ENCODE measurements around the gene FOXP1. TPM values are rescaled to one million over a fixed set of nuclear protein-coding genes. Genes with fewer than 3 reads are reported as not detected.

FOXP1 gene
- total and polyA plus RNA-seq, 8 donors = 13.4 to 74.1 (median 44.1) TPM

GRCh38 chr3:71514621-71515020 is 68.9 kb downstream of the FOXP1 start:
- intact Hi-C loops (cut with DNase I) = no loop called here
- peak; percentile 5 for FAIRE-seq

GRCh38 chr3:71513515-71513914 is 70.0 kb downstream of the FOXP1 start:
- TF ChIP-seq CTCF (IDR thresholded peaks at IDR 0.05) = no peak
- ATAC-seq = no peak
- no peaks in the 10 kb centered on the region for H3K9me3 ChIP-seq
- H3K27ac ChIP-seq = no peak overlapping the region
- H3K36me3 ChIP-seq = no peaks in the 10 kb centered on the region
- no peak overlapping the region for H3K4me3 ChIP-seq
- DNase-seq = no peak
- H3K27me3 ChIP-seq = no peaks in the 10 kb centered on the region
- peaks cover 0 to 13% (median 9%) of the 10 kb centered on the region in 3 donors for H3K4me1 ChIP-seq
- intact Hi-C loops (cut with DNase I) = no loop called here
- WGBS, 2 donors = 96 to 98% methylated on average over 7 of the region's 7 CpGs
- no peak for FAIRE-seq

More at GRCh38 chr3:71514621-71515020, 68.9 kb downstream of the FOXP1 start:
- DNase-seq = no peak
- 96% methylated on average over 5 of the region's 5 CpGs for WGBS, 2 donors
- H3K27me3 ChIP-seq = no peaks in the 10 kb centered on the region
- peaks cover 0 to 13% (median 9%) of the 10 kb centered on the region in 3 donors for H3K4me1 ChIP-seq
- no peak overlapping the region for H3K27ac ChIP-seq
- no peaks in the 10 kb centered on the region for H3K9me3 ChIP-seq
- H3K4me3 ChIP-seq = no peak overlapping the region
- no peak for ATAC-seq
- no peaks in the 10 kb centered on the region for H3K36me3 ChIP-seq
- no peak for TF ChIP-seq CTCF (IDR thresholded peaks at IDR 0.05)

- Histone ChIP-seq H3K4me3 (no peak overlapping the region), H3K36me3 (no peaks in the 10 kb centered on the region), H3K27ac (no peak overlapping the region), H3K9me3 (no peaks in the 10 kb centered on the region), H3K4me1 (peaks cover 0 to 13% (median 9%) of the 10 kb centered on the region in 3 donors), H3K27me3 (no peaks in the 10 kb centered on the region)
- no peak for TF ChIP-seq CTCF (IDR thresholded peaks at IDR 0.05)
- intact Hi-C loops (cut with DNase I) = no loop called here
- 88 to 90% methylated on average over 6 of the region's 6 CpGs for WGBS, 2 donors
- DNase-seq = no peak
- FAIRE-seq = no peak
- peak in 1 of 4 donors; percentile 9 for ATAC-seq
Observed at GRCh38 chr3:71513081-71513480, 70.4 kb downstream of the FOXP1 start.

- Histone ChIP-seq H3K27ac (no peak overlapping the region), H3K4me1 (peaks cover 0 to 13% (median 9%) of the 10 kb centered on the region in 3 donors), H3K4me3 (no peak overlapping the region), H3K36me3 (no peaks in the 10 kb centered on the region), H3K27me3 (no peaks in the 10 kb centered on the region), H3K9me3 (no peaks in the 10 kb centered on the region)
- no peak for FAIRE-seq
- no peak for ATAC-seq
- TF ChIP-seq CTCF (IDR thresholded peaks at IDR 0.05) = no peak
- no peak for DNase-seq
- intact Hi-C loops (cut with DNase I) = no loop called here
- WGBS, 2 donors = 91 to 95% methylated on average over 4 of the region's 4 CpGs
Observed at GRCh38 chr3:71512544-71512943, 71.0 kb downstream of the FOXP1 start.

- intact Hi-C loops (cut with DNase I) = no loop called here
- TF ChIP-seq CTCF (IDR thresholded peaks at IDR 0.05) = no peak
- Histone ChIP-seq H3K36me3 (no peaks in the 10 kb centered on the region), H3K27me3 (no peaks in the 10 kb centered on the region), H3K27ac (no peak overlapping the region), H3K4me3 (no peak overlapping the region), H3K4me1 (peaks cover 0 to 13% (median 9%) of the 10 kb centered on the region in 3 donors), H3K9me3 (no peaks in the 10 kb centered on the region)
- no peak for DNase-seq
- WGBS, 2 donors = 44 to 52% methylated on average over 3 of the region's 3 CpGs
- ATAC-seq = peak in 3 of 4 donors; percentile 48 to 57 (median 54)
- no peak for FAIRE-seq
Observed at GRCh38 chr3:71512000-71512399, 71.5 kb downstream of the FOXP1 start.
